BLaER1 treated with 17β-estradiol and CSF1 and Interleukin-3, amounts not matched to agents 10 nM and 100 nM (cell line): ENCODE data around the gene TIMP1.

Source experiments
- H3K27ac ChIP-seq, 11 experiments: shearing (Covaris generic); formaldehyde crosslinking; 2 replicates each; pipeline ENCODE4 v1.8.1; 2022
- H3K27me3 ChIP-seq, 11 experiments: shearing (Covaris generic); formaldehyde crosslinking; 2 replicates each; pipeline ENCODE4 v1.8.1; 2022
- H3K36me3 ChIP-seq, 11 experiments: shearing (Covaris generic); formaldehyde crosslinking; 2 replicates each; pipeline ENCODE4 v1.8.1; 2022
- H3K4me1 ChIP-seq, 10 experiments: shearing (Covaris generic); formaldehyde crosslinking; 2 replicates each; pipeline ENCODE4 v1.8.1; 2022
- H3K4me2 ChIP-seq, 11 experiments: shearing (Covaris generic); formaldehyde crosslinking; 2 replicates each; pipeline ENCODE4 v1.8.1; 2022
- H3K4me3 ChIP-seq, 10 experiments: shearing (Covaris generic); formaldehyde crosslinking; 2 replicates each; pipeline ENCODE4 v1.8.1; 2022
- H3K9ac ChIP-seq, 11 experiments: shearing (Covaris generic); formaldehyde crosslinking; 2 replicates each; pipeline ENCODE4 v1.8.1; 2022
- H3K9me3 ChIP-seq, 11 experiments: shearing (Covaris generic); formaldehyde crosslinking; replicated peaks in 1 of 11; 2 replicates each; pipeline ENCODE4 v1.8.1; 2022
- H4K20me1 ChIP-seq, 11 experiments: shearing (Covaris generic); formaldehyde crosslinking; 2 replicates each; pipeline ENCODE4 v1.8.1; 2022
- Cebpa-rat ChIP-seq, 11 experiments: shearing (Covaris generic); IDR thresholded peaks; 2 replicates each; pipeline ENCODE4 v1.8.1; 2022

The TIMP1 gene

DNA sequence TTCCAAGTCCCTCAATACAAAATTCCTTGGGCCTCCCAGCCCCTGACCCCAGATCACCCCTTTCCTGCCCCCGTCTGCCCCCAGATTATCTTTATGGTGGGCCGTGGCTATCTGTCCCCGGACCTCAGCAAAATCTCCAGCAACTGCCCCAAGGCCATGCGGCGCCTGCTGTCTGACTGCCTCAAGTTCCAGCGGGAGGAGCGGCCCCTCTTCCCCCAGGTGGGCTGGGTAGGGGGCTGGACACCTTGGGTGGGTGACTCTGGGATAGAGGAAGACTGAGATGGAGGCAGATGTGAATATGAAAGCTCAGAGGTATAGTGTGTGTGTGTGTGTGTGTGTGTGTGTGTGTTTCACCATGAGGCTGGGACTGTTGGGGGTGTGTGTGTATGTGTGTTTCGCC lies 11.4 kb upstream of the TIMP1 start:
- H3K4me1 ChIP-seq, result peaks cover 43 to 70% (median 63%) of the 10 kb centered on the region in 10 experiments
- H3K27ac ChIP-seq, result no peak overlapping the region
- no peak for TF ChIP-seq Cebpa-rat (IDR thresholded peaks at IDR 0.05)
- H3K9ac ChIP-seq, result no peak overlapping the region
- no peak overlapping the region for H3K4me2 ChIP-seq
- H3K9me3 ChIP-seq, result peaks cover 0 to 33% (median 13%) of the 10 kb centered on the region in 11 experiments; a peak in 9 of 22 replicates
- no peak overlapping the region for H3K4me3 ChIP-seq
- H3K27me3 ChIP-seq, result peaks cover 0 to 48% (median 28%) of the 10 kb centered on the region in 11 experiments; a peak in 17 of 22 replicates
- H4K20me1 ChIP-seq, result peaks cover 0 to 25% (median 20%) of the 10 kb centered on the region in 11 experiments; a peak in 17 of 22 replicates
- peaks cover 14 to 49% (median 39%) of the 10 kb centered on the region in 11 experiments; a peak in 20 of 22 replicates for H3K36me3 ChIP-seq

DNA sequence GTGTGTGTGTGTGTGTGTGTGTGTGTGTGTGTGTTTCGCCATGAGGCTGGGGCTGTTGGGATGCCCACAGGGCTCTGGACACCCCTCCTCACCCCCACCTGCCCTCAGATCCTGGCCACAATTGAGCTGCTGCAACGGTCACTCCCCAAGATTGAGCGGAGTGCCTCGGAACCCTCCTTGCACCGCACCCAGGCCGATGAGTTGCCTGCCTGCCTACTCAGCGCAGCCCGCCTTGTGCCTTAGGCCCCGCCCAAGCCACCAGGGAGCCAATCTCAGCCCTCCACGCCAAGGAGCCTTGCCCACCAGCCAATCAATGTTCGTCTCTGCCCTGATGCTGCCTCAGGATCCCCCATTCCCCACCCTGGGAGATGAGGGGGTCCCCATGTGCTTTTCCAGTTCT lies 11.0 kb upstream of the TIMP1 start:
- Histone ChIP-seq H4K20me1 (peaks cover 0 to 23% (median 20%) of the 10 kb centered on the region in 11 experiments; a peak in 17 of 22 replicates), H3K27ac (peak overlapping the region in 1 of 11 experiments; percentile 26; a peak in 1 of 22 replicates), H3K4me1 (peaks cover 41 to 73% (median 63%) of the 10 kb centered on the region in 10 experiments), H3K27me3 (peaks cover 0 to 50% (median 28%) of the 10 kb centered on the region in 11 experiments; a peak in 17 of 22 replicates), H3K9ac (no peak overlapping the region), H3K36me3 (peaks cover 14 to 49% (median 39%) of the 10 kb centered on the region in 11 experiments; a peak in 20 of 22 replicates), H3K4me2 (peak overlapping the region in 3 of 11 experiments; percentile 78 to 83 (median 81); a peak in 1 of 22 replicates), H3K4me3 (no peak overlapping the region), H3K9me3 (peaks cover 0 to 33% (median 13%) of the 10 kb centered on the region in 11 experiments; a peak in 9 of 22 replicates)
- TF ChIP-seq Cebpa-rat (IDR thresholded peaks at IDR 0.05), result no peak

DNA sequence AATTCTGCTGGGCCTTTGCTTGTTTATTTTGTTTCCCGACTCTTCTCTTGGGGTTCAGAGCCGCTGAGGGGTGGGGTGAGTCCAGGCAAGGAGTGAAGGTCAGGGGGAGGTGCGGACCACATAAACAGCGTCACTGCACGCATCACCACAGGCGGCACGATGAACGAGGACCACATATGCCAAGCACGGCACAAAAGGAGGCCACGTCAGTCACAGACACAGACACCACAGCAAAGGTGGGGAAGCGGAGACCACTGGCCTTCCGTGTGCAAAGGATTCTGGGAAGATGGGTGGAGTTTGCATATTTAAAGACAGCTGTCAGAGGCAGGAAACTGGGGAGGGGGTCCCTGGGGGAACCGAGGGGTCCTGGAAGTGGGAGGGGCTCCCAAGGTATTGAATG lies 10.3 kb upstream of the TIMP1 start:
- TF ChIP-seq Cebpa-rat (IDR thresholded peaks at IDR 0.05), result no peak
- peaks cover 35 to 71% (median 57%) of the 10 kb centered on the region in 10 experiments for H3K4me1 ChIP-seq
- H3K4me2 ChIP-seq, result peak overlapping the region in 9 of 11 experiments; percentile 69 to 87 (median 83); a peak in 14 of 22 replicates
- peaks cover 0 to 33% (median 13%) of the 10 kb centered on the region in 11 experiments; a peak in 9 of 22 replicates for H3K9me3 ChIP-seq
- H3K27ac ChIP-seq, result peak overlapping the region in 1 of 11 experiments; percentile 26; a peak in 2 of 22 replicates
- peaks cover 0 to 16% (median 14%) of the 10 kb centered on the region in 11 experiments; a peak in 14 of 22 replicates for H4K20me1 ChIP-seq
- no peak overlapping the region for H3K4me3 ChIP-seq
- H3K9ac ChIP-seq, result no peak overlapping the region
- H3K36me3 ChIP-seq, result peaks cover 14 to 49% (median 37%) of the 10 kb centered on the region in 11 experiments; a peak in 20 of 22 replicates
- H3K27me3 ChIP-seq, result peaks cover 0 to 50% (median 28%) of the 10 kb centered on the region in 11 experiments; a peak in 17 of 22 replicates

DNA sequence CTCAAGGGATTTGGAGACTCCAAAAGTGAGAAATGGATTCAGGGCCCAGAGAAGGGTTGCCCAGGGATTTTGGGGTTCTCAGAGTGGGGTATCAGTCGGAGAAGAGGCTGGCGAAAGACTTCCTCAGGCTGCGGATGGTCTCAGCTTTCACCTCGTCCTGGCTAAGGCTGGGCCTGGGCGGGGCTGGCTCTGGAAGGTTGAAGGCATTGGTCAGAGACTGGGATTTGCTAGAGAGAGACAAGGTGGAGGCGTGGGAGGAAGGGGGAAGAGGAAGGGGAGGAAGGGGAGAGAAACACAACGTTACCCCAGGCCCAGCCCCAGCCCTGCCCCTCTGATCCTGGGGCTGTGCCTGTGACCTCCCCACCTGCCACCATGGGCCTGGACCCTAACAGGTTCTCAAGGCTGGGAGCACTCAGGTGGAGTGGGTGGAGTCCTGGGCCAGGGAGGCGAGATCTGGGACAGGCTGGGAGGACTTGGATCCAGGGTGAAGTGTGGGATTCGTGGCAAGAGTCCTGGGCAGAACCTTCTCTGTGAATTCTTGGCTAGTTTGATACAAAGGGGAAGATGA lies 9.4 kb upstream of the TIMP1 start:
- H3K4me1 ChIP-seq, result peaks cover 33 to 70% (median 53%) of the 10 kb centered on the region in 10 experiments
- peaks cover 14 to 41% (median 34%) of the 10 kb centered on the region in 11 experiments; a peak in 20 of 22 replicates for H3K36me3 ChIP-seq
- no peak overlapping the region for H3K4me3 ChIP-seq
- peaks cover 0 to 8% (median 6%) of the 10 kb centered on the region in 11 experiments; a peak in 7 of 22 replicates for H4K20me1 ChIP-seq
- peaks cover 0 to 33% (median 13%) of the 10 kb centered on the region in 11 experiments; a peak in 9 of 22 replicates for H3K9me3 ChIP-seq
- H3K27ac ChIP-seq, result peak overlapping the region in 8 of 11 experiments; percentile 86 to 94 (median 90); a peak in 13 of 22 replicates
- TF ChIP-seq Cebpa-rat (IDR thresholded peaks at IDR 0.05), result no peak
- H3K27me3 ChIP-seq, result peaks cover 0 to 51% (median 28%) of the 10 kb centered on the region in 11 experiments; a peak in 17 of 22 replicates
- H3K9ac ChIP-seq, result peak overlapping the region in 2 of 11 experiments; percentile 84 to 86; a peak in 2 of 22 replicates
- H3K4me2 ChIP-seq, result peak overlapping the region; percentile 42 to 87 (median 83); a peak in 20 of 22 replicates

GRCh38 chrX:47573341-47574075 lies 8.7 kb upstream of the TIMP1 start:
- H3K36me3 ChIP-seq, result peaks cover 14 to 36% (median 30%) of the 10 kb centered on the region in 11 experiments; a peak in 20 of 22 replicates
- peak overlapping the region; percentile 64 to 94 (median 88); a peak in 21 of 22 replicates for H3K27ac ChIP-seq
- H3K4me2 ChIP-seq, result peak overlapping the region; percentile 69 to 87 (median 83)
- TF ChIP-seq Cebpa-rat (IDR thresholded peaks at IDR 0.05), result no peak
- peaks cover 35 to 70% (median 58%) of the 10 kb centered on the region in 10 experiments for H3K4me1 ChIP-seq
- peaks cover 0 to 33% (median 13%) of the 10 kb centered on the region in 11 experiments; a peak in 9 of 22 replicates for H3K9me3 ChIP-seq
- peak overlapping the region; percentile 77 to 90 (median 80) for H3K9ac ChIP-seq
- H4K20me1 ChIP-seq, result peaks cover 0 to 8% (median 0%) of the 10 kb centered on the region in 11 experiments; a peak in 4 of 22 replicates
- H3K27me3 ChIP-seq, result peaks cover 0 to 56% (median 28%) of the 10 kb centered on the region in 11 experiments; a peak in 17 of 22 replicates
- H3K4me3 ChIP-seq, result peak overlapping the region in 9 of 10 experiments; percentile 36 to 65 (median 53); a peak in 15 of 20 replicates

DNA sequence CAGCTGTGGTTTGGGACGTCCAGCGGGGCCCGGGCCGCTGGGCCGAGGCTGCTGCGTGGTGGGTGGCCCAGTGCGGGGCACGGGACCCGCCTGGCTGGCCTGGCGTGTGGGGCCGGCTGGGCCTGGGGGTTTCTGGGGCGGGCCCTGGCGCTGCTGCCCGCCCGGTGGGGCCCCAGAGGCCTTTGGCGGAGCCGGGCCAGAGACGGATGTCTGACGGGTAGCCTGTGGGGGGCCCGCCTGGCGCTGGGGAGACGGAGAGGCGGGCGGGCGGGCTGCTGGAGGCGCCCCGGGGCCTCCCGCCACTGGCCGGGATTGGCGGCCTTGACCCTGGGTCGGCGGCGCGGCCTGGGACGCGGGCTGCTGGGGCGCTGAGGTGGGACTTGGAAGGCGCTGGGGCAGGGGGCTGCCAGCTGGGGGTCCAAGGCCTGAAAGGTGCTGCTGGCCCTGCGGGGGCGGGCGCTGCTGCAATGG lies 8.1 kb upstream of the TIMP1 start:
- peaks cover 0 to 8% (median 0%) of the 10 kb centered on the region in 11 experiments; a peak in 2 of 22 replicates for H4K20me1 ChIP-seq
- H3K4me1 ChIP-seq, result peaks cover 41 to 76% (median 64%) of the 10 kb centered on the region in 10 experiments
- peaks cover 0 to 60% (median 28%) of the 10 kb centered on the region in 11 experiments; a peak in 18 of 22 replicates for H3K27me3 ChIP-seq
- TF ChIP-seq Cebpa-rat (IDR thresholded peaks at IDR 0.05), result no peak
- H3K9me3 ChIP-seq, result peaks cover 0 to 33% (median 13%) of the 10 kb centered on the region in 11 experiments; a peak in 9 of 22 replicates
- H3K4me2 ChIP-seq, result peak overlapping the region; percentile 69 to 87 (median 83)
- peak overlapping the region; percentile 64 to 94 (median 88); a peak in 21 of 22 replicates for H3K27ac ChIP-seq
- H3K4me3 ChIP-seq, result peak overlapping the region in 9 of 10 experiments; percentile 36 to 65 (median 53); a peak in 18 of 20 replicates
- H3K36me3 ChIP-seq, result peaks cover 14 to 32% (median 26%) of the 10 kb centered on the region in 11 experiments; a peak in 20 of 22 replicates
- H3K9ac ChIP-seq, result peak overlapping the region; percentile 77 to 90 (median 80)

- Histone ChIP-seq H3K9ac (peak overlapping the region; percentile 77 to 90 (median 80)), H3K36me3 (peaks cover 11 to 26% (median 19%) of the 10 kb centered on the region in 11 experiments; a peak in 20 of 22 replicates), H3K27me3 (peaks cover 0 to 59% (median 28%) of the 10 kb centered on the region in 11 experiments; a peak in 18 of 22 replicates), H3K9me3 (peaks cover 0 to 33% (median 13%) of the 10 kb centered on the region in 11 experiments; a peak in 9 of 22 replicates), H3K4me1 (peaks cover 44 to 81% (median 68%) of the 10 kb centered on the region in 10 experiments), H3K4me3 (peak overlapping the region in 9 of 10 experiments; percentile 36 to 65 (median 53); a peak in 18 of 20 replicates), H3K27ac (peak overlapping the region; percentile 64 to 94 (median 88); a peak in 21 of 22 replicates), H4K20me1 (peaks cover 0 to 8% (median 0%) of the 10 kb centered on the region in 11 experiments; a peak in 1 of 22 replicates), H3K4me2 (peak overlapping the region; percentile 69 to 87 (median 83))
- TF ChIP-seq Cebpa-rat (IDR thresholded peaks at IDR 0.05), result peak in 5 of 11 experiments; percentile 17 to 73 (median 27); a peak in 3 of 22 replicates
These were observed 7.5 kb upstream of the TIMP1 start for GRCh38 chrX:47574547-47575301.
